GM04504 (cell line): ENCODE results near the gene NANOS1.

Source experiments
- DNase-seq: peaks from one replicate; pipeline ENCODE4 v3.0.0-alpha.2; 2012; ENCODE audit warnings: low read depth

The NANOS1 gene

DNA sequence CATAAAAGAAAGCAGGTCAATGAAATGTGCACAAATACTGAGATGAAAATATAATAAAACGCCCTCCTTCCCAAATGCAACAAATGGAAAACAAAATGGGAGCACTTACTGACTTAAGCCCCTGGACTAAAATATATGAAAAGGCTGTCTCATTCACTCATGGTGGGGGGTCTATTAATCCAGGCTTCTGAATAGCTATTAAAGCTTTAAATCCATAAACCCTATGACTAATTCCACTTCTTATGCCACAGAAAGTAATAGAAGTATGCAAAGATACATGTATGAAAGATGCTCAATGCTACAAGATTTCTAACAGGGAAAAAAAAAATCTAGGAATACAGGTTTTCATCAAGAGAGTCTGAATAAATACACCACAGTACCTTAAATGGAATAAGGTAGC is 30.6 kb downstream of the NANOS1 start:
- DNase-seq = no peak

GRCh38 chr10:119061352-119061751 is 31.8 kb downstream of the NANOS1 start:
- DNase-seq = no peak

DNA sequence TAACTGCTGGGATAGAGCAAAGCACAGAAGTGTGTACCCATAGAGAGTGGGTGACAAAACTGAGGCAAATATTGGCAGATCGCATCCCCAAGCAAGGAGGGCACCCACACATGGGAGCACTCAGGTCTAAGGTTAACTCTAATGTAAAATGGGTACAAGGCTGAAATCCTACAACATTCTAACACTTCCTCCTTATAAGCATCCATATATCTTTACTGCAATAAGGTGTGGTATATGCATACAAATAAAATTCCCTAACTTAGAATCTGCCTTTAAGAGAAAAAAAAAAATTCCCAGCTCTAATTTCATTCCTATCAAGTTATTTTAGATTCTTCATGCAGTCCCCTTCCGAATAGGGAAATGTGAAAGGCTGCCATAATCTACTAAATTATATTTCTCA is 32.4 kb downstream of the NANOS1 start:
- no peak for DNase-seq

DNA sequence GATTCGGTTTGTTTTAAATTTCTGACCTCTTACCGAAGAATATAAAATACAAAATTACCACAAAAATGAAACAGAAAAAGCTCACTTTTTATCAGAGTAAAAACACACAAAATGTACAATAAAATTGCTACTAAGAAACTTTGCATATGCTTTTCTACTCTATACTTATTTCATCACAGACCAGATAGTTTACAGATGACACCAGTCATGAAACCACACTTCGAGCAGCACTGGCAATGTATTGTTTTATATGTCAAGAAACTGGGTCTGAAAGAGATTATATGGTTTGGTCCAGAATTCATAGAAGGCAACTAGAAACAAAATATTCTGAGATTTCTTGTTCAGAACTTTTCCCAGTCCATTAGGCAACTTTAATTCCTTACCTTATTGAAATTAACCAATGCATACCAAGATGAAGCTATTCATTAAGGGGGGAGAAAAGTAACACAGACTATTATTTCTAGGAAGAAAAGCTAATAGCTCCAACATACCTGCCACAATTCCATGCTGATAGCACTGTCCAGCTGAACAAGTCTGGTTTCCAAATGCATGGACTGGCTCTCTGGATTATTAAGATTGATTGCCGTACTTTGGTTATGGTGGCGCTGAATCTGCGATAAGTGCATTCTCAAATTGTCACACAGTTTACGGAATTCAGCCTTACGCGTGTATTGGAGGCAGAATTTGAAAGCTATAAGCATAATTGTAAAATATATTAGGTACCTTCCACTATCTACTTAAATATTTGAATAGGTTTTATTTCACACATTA is 41.1 kb downstream of the NANOS1 start:
- DNase-seq = no peak

DNA sequence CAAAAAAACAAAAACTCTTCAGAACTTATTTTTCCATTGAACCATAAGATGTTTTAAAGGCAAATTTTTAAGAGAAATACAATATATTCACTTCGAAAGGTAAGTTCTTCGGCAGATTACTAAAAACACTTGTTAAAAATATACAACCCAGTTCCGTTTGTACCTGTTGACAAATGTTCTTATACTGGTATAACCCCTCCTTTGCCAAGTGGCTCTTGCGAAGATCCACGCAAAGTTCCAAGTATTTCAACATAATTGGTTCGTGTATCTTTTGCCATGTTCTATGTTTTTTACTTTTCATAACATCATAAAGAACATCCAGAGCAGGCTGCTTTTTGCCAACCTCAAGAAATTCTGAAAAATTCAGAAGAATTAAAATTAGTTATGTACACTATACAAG is 44.1 kb downstream of the NANOS1 start:
- DNase-seq = no peak

DNA sequence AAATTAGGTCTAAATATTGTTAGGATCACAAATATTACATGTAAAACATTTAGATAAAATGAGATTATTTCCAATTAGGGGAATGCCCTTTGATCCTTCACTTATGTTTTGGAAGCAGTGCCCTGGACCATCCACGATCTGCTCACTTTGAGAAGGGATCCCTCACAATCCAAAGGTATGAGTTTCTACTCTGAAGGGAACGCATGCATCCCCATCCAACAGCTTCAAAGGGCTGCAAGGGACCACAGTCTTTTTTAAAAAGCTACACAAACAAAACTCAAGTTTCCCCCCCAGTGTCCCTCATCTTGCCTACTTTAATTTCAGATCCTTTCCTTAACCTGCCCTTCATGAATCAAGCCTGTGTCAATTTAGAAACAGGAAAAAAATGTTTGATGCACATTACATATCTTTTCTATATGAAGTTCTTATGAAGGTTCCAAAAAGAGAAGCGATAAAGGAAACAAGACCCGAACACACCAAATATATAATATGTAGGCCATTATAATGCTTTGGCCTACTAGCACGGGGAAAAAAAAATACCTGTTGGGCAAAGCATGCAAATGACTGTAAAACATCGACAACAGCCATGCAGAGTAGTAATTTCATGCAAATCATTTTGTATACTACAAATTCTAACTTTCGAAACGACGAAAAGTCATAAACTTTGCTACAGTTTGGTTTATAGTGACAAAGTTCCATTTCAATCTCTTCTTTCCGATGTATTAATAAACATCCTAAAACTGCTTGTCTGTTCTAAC is 49.1 kb downstream of the NANOS1 start:
- no peak for DNase-seq

DNA sequence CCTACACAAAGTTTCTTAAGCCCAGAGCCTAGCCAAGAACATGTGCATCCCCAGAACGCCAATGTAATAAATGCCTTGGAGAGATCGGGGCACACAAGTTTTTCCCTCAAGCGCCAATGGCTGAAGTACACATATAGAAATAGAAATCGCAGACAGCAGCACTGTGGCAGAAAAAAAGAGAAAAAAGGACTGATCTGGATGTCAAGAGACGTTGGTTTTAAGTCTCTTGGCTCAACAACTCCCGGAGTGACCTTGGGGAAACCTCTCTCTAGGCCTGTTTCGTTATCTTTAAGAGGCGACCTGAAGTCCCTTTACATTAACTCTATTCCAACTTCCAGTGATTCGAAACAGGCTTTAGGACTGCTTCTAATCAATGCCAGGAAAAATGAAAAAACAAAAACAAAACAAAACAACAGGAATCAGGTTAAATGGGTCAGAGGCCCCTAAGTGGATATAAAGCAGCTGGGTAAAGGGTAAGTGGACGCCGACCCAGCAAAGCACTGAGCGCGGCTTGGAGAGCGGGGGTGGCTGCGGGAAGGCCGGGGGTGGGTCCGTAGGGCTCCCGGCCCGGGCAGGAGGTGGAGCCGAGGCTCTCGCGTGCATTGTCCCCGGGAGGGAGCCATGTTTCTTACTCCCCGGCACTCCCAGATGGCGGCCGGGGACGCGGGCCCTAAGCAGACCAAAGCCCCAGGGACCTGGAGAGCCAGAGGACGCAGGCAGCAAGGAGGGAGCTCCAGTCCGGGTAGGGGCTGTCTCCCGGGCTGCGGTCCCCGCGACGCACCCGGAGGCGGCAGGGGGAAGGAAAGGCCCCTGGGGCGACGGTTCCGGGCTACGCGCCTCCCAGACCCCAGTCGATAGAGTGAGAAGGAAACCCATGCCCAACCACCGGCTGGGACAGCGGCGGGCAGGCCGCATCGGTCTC is 50.3 kb downstream of the NANOS1 start:
- DNase-seq = peak; percentile 53

DNA sequence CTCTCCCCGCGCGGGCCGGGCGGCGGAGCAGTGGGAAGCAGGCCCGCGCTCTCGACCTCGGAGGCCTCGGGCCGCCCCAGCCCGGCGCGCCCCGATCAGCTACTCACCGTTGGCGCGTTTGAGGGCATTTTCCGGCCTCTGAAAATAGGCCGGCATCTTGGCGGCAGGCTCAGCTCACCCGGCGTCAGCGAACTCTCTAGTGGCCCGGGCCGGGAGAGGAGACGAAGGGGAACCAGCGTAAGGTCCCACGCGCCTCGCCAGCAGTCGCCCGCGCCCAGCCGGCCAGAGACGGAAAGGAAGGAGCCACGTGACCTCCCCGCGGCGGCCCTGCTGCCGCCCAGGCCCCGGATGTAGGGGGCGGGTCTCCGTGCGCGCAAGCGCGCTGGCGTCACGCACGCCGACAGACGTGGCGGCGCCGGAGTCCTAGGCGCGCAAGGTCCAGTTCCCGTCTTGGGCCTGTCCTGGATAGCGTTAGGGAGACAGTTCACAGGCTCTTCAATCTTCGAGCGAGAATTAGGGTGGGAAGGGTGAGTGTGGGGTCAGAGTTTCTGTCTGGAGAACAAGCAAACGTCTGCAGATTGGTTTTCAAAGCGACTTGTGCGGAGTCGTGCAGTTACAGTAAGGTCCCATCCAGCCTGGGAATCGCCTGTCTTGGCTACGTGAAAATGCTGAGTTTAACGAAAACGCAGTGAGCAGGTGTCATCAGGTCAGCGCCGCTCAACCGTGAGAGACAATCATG is 51.2 kb downstream of the NANOS1 start, which contains the start of gene EIF3A:
Gene EIF3A (minus strand): TSS at position 297 of the 739 bp plus-strand sequence. CDS start 141 bp downstream, at position 156.
- peak; percentile 85 for DNase-seq
